GM12891 (cell line): ENCODE results near the gene SRGAP2.
"Not testable (repeated sequence)": the region's sequence is repeated elsewhere in the genome, so short reads cannot be mapped to it uniquely, and the experiment has no call there.

ENCODE experiments used
- POLR2A ChIP-seq: IDR thresholded peaks from 2 replicates; pipeline ENCODE4 v1.6.1; 2011; ENCODE audit warnings: low read depth, low read length, control low read depth
- POLR2AphosphoS5 ChIP-seq: IDR thresholded peaks from 2 replicates; pipeline ENCODE4 v1.6.1; 2011; ENCODE audit warnings: low read depth, low read length, control low read depth
- SPI1 ChIP-seq: IDR thresholded peaks from 2 replicates; pipeline ENCODE4 v1.6.1; 2011; ENCODE audit warnings: low read depth, low read length, control low read depth
- TAF1 ChIP-seq: IDR thresholded peaks from 2 replicates; pipeline ENCODE4 v1.6.1; 2011; ENCODE audit warnings: low read depth, low read length, control low read depth

GRCh38 chr1:206243335-206243734 lies 40.0 kb downstream of the SRGAP2 start:
- not testable (repeated sequence) for TF ChIP-seq POLR2AphosphoS5, POLR2A, TAF1
- TF ChIP-seq SPI1: peak; percentile 55; the same call in 1 of the 2 replicates
